ENCODE measurements around the gene DPYSL3. TPM values are rescaled to one million over a fixed set of nuclear protein-coding genes. Genes with fewer than 3 reads are reported as not detected.

The DPYSL3 gene
- total RNA-seq, 1 donor from 2014 or later, result 109 TPM

Small RNA genes within 50 kb of the gene (small RNA-seq; reads per million reads assigned to genes)
- gene AC011373.1, result not detected

Measured in skeletal muscle tissue (tissue), 2 donors.